Thymus (tissue), 11 donors: ENCODE results near the gene ARFIP2. TPM values are rescaled to one million over a fixed set of nuclear protein-coding genes. Genes with fewer than 3 reads are reported as not detected.

ENCODE experiments used
- DNase-seq, 9 donors: peaks; one replicate each; pipeline ENCODE4 v3.0.0-alpha.2; 2013; ENCODE audit warnings: low spot score in 9 of 9, low read depth in 6 of 9, missing footprints in 1 of 9
- H3K27ac ChIP-seq, 2 donors: one replicate each; pipeline ENCODE4 v1.5.1; 2013; ENCODE audit warnings: control low read depth in 1 of 2, low read depth in 1 of 2, low read length in 1 of 2, mild to moderate bottlenecking in 1 of 2, moderate library complexity in 1 of 2
- H3K27me3 ChIP-seq, 2 donors: one replicate each; pipeline ENCODE4 v1.5.1; 2013; ENCODE audit warnings: low read length in 1 of 2; ENCODE audit not compliant: control insufficient read depth in 2 of 2, insufficient read depth in 1 of 2
- H3K36me3 ChIP-seq, 2 donors: one replicate each; pipeline ENCODE4 v1.5.1; 2013; ENCODE audit warnings: low read length in 1 of 2, mild to moderate bottlenecking in 1 of 2, moderate library complexity in 1 of 2; ENCODE audit not compliant: control insufficient read depth in 2 of 2, insufficient read depth in 2 of 2
- H3K4me1 ChIP-seq, 2 donors: one replicate each; pipeline ENCODE4 v1.5.1; 2013; ENCODE audit warnings: low read length in 2 of 2; ENCODE audit not compliant: control insufficient read depth in 2 of 2, insufficient read depth in 2 of 2
- H3K4me3 ChIP-seq, 2 donors: one replicate each; pipeline ENCODE4 v1.5.1; 2013; ENCODE audit warnings: low read length in 2 of 2, control low read depth in 1 of 2, mild to moderate bottlenecking in 1 of 2
- H3K9me3 ChIP-seq, 2 donors: one replicate each; pipeline ENCODE4 v1.5.1; 2013; ENCODE audit warnings: low read length in 1 of 2, mild to moderate bottlenecking in 1 of 2; ENCODE audit not compliant: control insufficient read depth in 2 of 2, insufficient read depth in 1 of 2
- WGBS: extraction: QIAGEN DNeasy Blood & Tissue Kit; methylation state at CpG from one replicate; pipeline ENCODE4 v1.1.7; 2013; 5-methylcytosine and 5-hydroxymethylcytosine counted together
- polyA plus RNA-seq: library from polyadenylated mRNA; stranded (reverse); fragments of 200-250 nt; gene quantifications from one replicate; pipeline ENCODE4 v1.2.3, GENCODE V29; 2013
- total RNA-seq: library from RNA; stranded (reverse); fragments of 120-200 nt; gene quantifications from one replicate; pipeline ENCODE4 v1.2.4, GENCODE V29; 2013
- donor health status: healthy.

Gene ARFIP2
- total and polyA plus RNA-seq, 2 donors: 27.4 to 40.7 TPM

GRCh38 chr11:6474806-6475500, 6.2 kb downstream of the ARFIP2 start:
- no peak overlapping the region for H3K4me3 ChIP-seq
- no peaks in the 10 kb centered on the region for H3K9me3 ChIP-seq
- H3K27me3 ChIP-seq: peaks cover 0 to 14% of the 10 kb centered on the region in 2 donors
- 87% methylated on average over 3 of the region's 3 CpGs for WGBS
- no peak overlapping the region for H3K27ac ChIP-seq
- peaks cover 22 to 25% of the 10 kb centered on the region in 2 donors for H3K36me3 ChIP-seq
- H3K4me1 ChIP-seq: peaks cover 10 to 15% of the 10 kb centered on the region in 2 donors
- DNase-seq: no peak

- DNase-seq: no peak
- 68% methylated on average over 7 of the region's 7 CpGs for WGBS
- Histone ChIP-seq H3K4me1 (peaks cover 8 to 15% of the 10 kb centered on the region in 2 donors), H3K9me3 (no peaks in the 10 kb centered on the region), H3K27me3 (peaks cover 0 to 14% of the 10 kb centered on the region in 2 donors), H3K36me3 (peaks cover 22 to 25% of the 10 kb centered on the region in 2 donors), H3K4me3 (peak overlapping the region; percentile 44 to 60), H3K27ac (peak overlapping the region; percentile 56 to 61)
Observed at GRCh38 chr11:6474413-6474792, 6.7 kb downstream of the ARFIP2 start.

GRCh38 chr11:6473451-6474412, 7.4 kb downstream of the ARFIP2 start, which contains the start of gene TRIM3:
Gene TRIM3 (minus strand): TSS chr11:6473941. CDS start chr11:6465695, 8,246 bp downstream.
- H3K27me3 ChIP-seq: peaks cover 0 to 14% of the 10 kb centered on the region in 2 donors
- peak within 1 kb of the TSS; percentile 61 to 62 for H3K27ac ChIP-seq
- no peaks in the 10 kb centered on the region for H3K9me3 ChIP-seq
- peak within 1 kb of the TSS; percentile 60 to 63 for H3K4me3 ChIP-seq
- 3% methylated on average over 87 of the region's 87 CpGs for WGBS
- peak in 6 of 9 donors; percentile 26 to 65 (median 55) for DNase-seq
- peaks cover 18 to 23% of the 10 kb centered on the region in 2 donors for H3K36me3 ChIP-seq
- H3K4me1 ChIP-seq: peaks cover 8 to 15% of the 10 kb centered on the region in 2 donors

DNA sequence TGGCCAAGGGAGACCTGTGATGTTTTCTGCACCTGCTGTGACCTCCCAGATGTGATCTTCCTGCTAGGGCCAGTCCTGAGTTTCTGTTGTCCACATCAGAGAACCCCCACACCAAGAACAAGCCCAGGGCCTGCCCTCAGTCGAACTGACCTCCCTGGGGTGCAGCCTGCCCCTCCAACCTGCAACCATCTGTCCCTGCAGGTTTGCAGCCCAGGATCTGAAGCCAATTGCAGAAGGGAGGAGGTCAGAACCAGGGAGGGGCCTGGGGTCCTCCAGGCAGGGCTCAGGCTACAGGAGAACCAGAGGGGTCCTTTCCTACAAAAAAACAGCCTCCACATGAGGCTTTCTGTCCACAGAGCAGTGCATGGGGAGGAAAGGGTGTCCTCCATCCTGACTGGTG, 8.2 kb downstream of the ARFIP2 start:
- DNase-seq: no peak
- Histone ChIP-seq H3K9me3 (no peaks in the 10 kb centered on the region), H3K27me3 (peaks cover 0 to 14% of the 10 kb centered on the region in 2 donors), H3K4me3 (peak overlapping the region in 1 of 2 donors; percentile 60), H3K4me1 (peaks cover 8 to 15% of the 10 kb centered on the region in 2 donors), H3K27ac (no peak overlapping the region), H3K36me3 (peaks cover 13 to 15% of the 10 kb centered on the region in 2 donors)
- WGBS: 89% methylated on average over 1 of the region's 1 CpG

GRCh38 chr11:6469599-6469998, 11.5 kb downstream of the ARFIP2 start:
- H3K4me1 ChIP-seq: peaks cover 8 to 15% of the 10 kb centered on the region in 2 donors
- H3K27ac ChIP-seq: no peak overlapping the region
- DNase-seq: no peak
- H3K36me3 ChIP-seq: no peaks in the 10 kb centered on the region
- H3K9me3 ChIP-seq: no peaks in the 10 kb centered on the region
- peaks cover 0 to 14% of the 10 kb centered on the region in 2 donors for H3K27me3 ChIP-seq
- 100% methylated on average over 1 of the region's 1 CpG for WGBS
- H3K4me3 ChIP-seq: no peak overlapping the region

- Histone ChIP-seq H3K9me3 (no peaks in the 10 kb centered on the region), H3K4me3 (no peak overlapping the region), H3K27me3 (peaks cover 0 to 9% of the 10 kb centered on the region in 2 donors), H3K36me3 (no peaks in the 10 kb centered on the region), H3K27ac (no peak overlapping the region), H3K4me1 (peaks cover 5 to 10% of the 10 kb centered on the region in 2 donors)
- DNase-seq: peak in 2 of 9 donors; percentile 12 to 24
- 77% methylated on average over 6 of the region's 6 CpGs for WGBS
Observed at GRCh38 chr11:6468712-6469495, 12.2 kb downstream of the ARFIP2 start.

GRCh38 chr11:6459099-6459450, 22.1 kb downstream of the ARFIP2 start:
- Histone ChIP-seq H3K36me3 (peaks cover 0 to 20% of the 10 kb centered on the region in 2 donors), H3K27ac (no peak overlapping the region), H3K4me3 (no peak overlapping the region), H3K27me3 (no peaks in the 10 kb centered on the region), H3K4me1 (no peaks in the 10 kb centered on the region), H3K9me3 (no peaks in the 10 kb centered on the region)
- 88% methylated on average over 1 of the region's 1 CpG for WGBS
- no peak for DNase-seq

- Histone ChIP-seq H3K4me3 (no peak overlapping the region), H3K36me3 (peaks cover 0 to 20% of the 10 kb centered on the region in 2 donors), H3K9me3 (no peaks in the 10 kb centered on the region), H3K27ac (no peak overlapping the region), H3K4me1 (no peaks in the 10 kb centered on the region), H3K27me3 (no peaks in the 10 kb centered on the region)
- 94% methylated on average over 2 of the region's 2 CpGs for WGBS
- no peak for DNase-seq
Observed at GRCh38 chr11:6458352-6459098, 22.6 kb downstream of the ARFIP2 start.
